Ovary (tissue), 9 donors: ENCODE data around the gene NRXN3. TPM values are rescaled to one million over a fixed set of nuclear protein-coding genes. Genes with fewer than 3 reads are reported as not detected.

Experiments
- DNase-seq, 5 donors: peaks; one replicate each; pipeline ENCODE4 v3.0.0-alpha.2; 2019 to 2020
- H3K27ac ChIP-seq, 2 donors: fragments of 200-600 bp; one replicate each; pipeline versions ENCODE4 v1.5.1 to v1.8.0; 2019 to 2022
- H3K27me3 ChIP-seq: fragments of 200-600 bp; one replicate; pipeline ENCODE4 v1.8.0; 2022
- H3K36me3 ChIP-seq: fragments of 200-600 bp; sonication (generic); one replicate; pipeline ENCODE4 v1.5.1; 2019
- H3K4me1 ChIP-seq: one replicate; pipeline ENCODE4 v1.8.1; 2013; ENCODE audit warnings: mild to moderate bottlenecking, moderate library complexity; ENCODE audit not compliant: insufficient read depth
- H3K4me3 ChIP-seq: fragments of 200-600 bp; sonication (generic); one replicate; pipeline ENCODE4 v1.5.1; 2017
- H3K9me3 ChIP-seq, 2 donors: fragments of 200-600 bp in 1 of 2; sonication (generic) in 1 of 2; one replicate each; pipeline versions ENCODE4 v1.5.1 to v1.8.1; 2013 to 2019; ENCODE audit warnings: mild to moderate bottlenecking in 1 of 2, moderate library complexity in 1 of 2
- EP300 ChIP-seq: sonication (generic); formaldehyde crosslinking; IDR thresholded peaks from one replicate; pipeline ENCODE4 v1.6.1; 2017; ENCODE audit warnings: antibody characterized with exemption
- POLR2A ChIP-seq: fragments of 450-650 bp; IDR thresholded peaks from one replicate; pipeline ENCODE4 v1.6.1; 2017; ENCODE audit warnings: antibody characterized with exemption, mild to moderate bottlenecking, moderate library complexity
- WGBS, 3 donors: extraction: QIAGEN DNeasy Blood & Tissue Kit in 1 of 3; methylation state at CpG; one replicate each; pipeline versions ENCODE4 v1.1.5 to v1.1.7; 2013 to 2017; 5-methylcytosine and 5-hydroxymethylcytosine counted together
- intact Hi-C, 4 donors: fragments of 100-400 bp; cut with DNase I; formaldehyde crosslinking; loops; one replicate each; pipeline versions ENCODE4 v1.11.0 to v1.15.1; 2022 to 2023
- polyA plus RNA-seq, 2 donors: library from polyadenylated mRNA; stranded (reverse); fragments of 200-250 nt in 1 of 2; fragments of 350-450 nt in 1 of 2; fragmentation: Illumina TruSeq in 1 of 2; extraction: RNeasy Lipid Tissue Mini Kit (QIAGEN cat#74804) in 1 of 2; gene quantifications; one replicate each; pipeline ENCODE4 v1.2.3, GENCODE V29; 2013 to 2014
- total RNA-seq, 7 donors: library from RNA; depleted of rRNA in 2 of 7; stranded (reverse); fragments of >200 nt in 2 of 7; fragmentation: NEBNext Ultra II Directional in 3 of 7; extraction: Animal tissue kit (Norgen Biotek cat#: 25700) in 3 of 7; gene quantifications; one replicate each; pipeline versions ENCODE4 v1.1.0 to v1.2.4, GENCODE V29; 2016 to 2023
- TF ChIP-seq, protein P1 (sequence below), 3 donors: fragments of 450-650 bp in 2 of 3; fragments of 200-600 bp in 1 of 3; IDR thresholded peaks; one replicate each; pipeline versions ENCODE4 v1.5.1 to v1.8.0; 2016 to 2022; ENCODE audit warnings: antibody characterized with exemption in 3 of 3, mild to moderate bottlenecking in 1 of 3
- donor health status: DM: no; HTN: no; CAD: no; lungs with moderate emphysema.
- donor health status: DM: no; HTN: no; CAD: no.
- donor health status: Bipolar disorder and iron deficiency.
- donor health status: DM: yes; HTN: yes; CAD: no.
- donor health status: DM: no; HTN: no; CAD: no.
- donor health status: DM: yes; HTN: yes; CAD: no.

The NRXN3 gene
- total and polyA plus RNA-seq, 9 donors = 0.28 to 6.2 (median 0.82) TPM

DNA sequence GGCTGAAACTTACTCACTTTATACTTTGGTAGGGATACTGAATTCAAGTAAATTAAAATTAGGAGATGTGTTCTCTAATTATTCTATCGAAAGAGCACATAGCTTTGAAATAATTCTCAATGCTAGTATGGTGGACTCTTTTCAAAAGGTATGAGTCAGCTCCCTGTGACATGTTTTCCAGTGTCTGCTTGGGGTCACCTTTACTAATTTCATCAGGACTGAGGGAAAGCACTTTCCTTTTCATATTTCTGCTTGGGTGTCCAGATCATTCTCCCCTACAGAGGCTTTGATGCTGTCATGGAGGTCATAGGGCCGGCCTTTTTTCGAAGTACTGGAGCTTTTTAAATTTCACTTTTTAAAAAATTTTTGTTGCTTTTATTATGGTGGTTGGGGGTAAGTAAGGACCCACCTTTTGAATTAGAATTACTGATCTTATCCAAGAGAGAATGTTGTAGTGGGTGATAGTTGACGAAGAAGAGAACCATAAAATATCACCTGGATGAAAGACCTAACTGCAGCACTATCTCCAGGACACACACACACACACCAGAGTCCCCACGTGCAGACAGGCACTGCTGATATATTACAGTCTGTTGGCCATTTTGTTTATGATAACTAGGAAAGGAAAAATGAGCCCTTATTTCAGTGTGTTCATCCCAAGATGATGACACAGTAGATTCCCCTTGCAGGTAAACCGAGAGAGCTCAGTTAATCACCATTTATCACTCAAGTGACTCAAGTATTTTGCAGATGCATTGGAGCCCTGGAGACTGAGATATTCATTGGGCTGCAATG is 1482.5 kb downstream of the NRXN3 start:
- H3K27ac ChIP-seq = no peak overlapping the region
- 71 to 77% (median 75%) methylated on average over 6 of the region's 6 CpGs for WGBS, 3 donors
- intact Hi-C loops = no loop called here
- no peaks in the 10 kb centered on the region for H3K4me1 ChIP-seq
- no peaks in the 10 kb centered on the region for H3K9me3 ChIP-seq
- H3K4me3 ChIP-seq = no peak overlapping the region
- H3K36me3 ChIP-seq = no peaks in the 10 kb centered on the region
- no peak for DNase-seq
- TF ChIP-seq, protein P1, sequence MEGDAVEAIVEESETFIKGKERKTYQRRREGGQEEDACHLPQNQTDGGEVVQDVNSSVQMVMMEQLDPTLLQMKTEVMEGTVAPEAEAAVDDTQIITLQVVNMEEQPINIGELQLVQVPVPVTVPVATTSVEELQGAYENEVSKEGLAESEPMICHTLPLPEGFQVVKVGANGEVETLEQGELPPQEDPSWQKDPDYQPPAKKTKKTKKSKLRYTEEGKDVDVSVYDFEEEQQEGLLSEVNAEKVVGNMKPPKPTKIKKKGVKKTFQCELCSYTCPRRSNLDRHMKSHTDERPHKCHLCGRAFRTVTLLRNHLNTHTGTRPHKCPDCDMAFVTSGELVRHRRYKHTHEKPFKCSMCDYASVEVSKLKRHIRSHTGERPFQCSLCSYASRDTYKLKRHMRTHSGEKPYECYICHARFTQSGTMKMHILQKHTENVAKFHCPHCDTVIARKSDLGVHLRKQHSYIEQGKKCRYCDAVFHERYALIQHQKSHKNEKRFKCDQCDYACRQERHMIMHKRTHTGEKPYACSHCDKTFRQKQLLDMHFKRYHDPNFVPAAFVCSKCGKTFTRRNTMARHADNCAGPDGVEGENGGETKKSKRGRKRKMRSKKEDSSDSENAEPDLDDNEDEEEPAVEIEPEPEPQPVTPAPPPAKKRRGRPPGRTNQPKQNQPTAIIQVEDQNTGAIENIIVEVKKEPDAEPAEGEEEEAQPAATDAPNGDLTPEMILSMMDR (IDR thresholded peaks at IDR 0.05) = no peak
- TF ChIP-seq POLR2A = no peak
- no peak for TF ChIP-seq EP300
- no peaks in the 10 kb centered on the region for H3K27me3 ChIP-seq

DNA sequence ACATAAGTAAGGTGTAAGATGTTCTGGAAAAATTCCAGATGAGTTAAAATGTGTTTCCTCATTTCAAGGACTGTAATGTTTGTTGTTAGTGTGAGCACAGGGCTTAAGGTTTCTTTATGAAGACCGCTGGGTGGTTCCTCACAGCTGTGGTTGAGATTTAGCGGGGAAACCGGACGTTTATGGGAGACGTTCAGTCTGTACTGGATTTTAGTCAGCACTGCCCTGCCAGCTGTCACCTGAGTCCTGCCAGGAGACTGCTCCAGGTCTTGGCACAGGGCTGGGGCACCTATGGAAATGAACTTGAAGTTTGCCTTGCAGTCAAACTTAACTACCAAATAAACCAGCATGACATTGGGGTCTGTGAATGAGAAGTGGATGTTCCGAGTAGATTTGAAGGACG is 1485.9 kb downstream of the NRXN3 start:
- intact Hi-C loops = no loop called here
- WGBS, 3 donors = 57 to 75% (median 64%) methylated on average over 7 of the region's 7 CpGs
- no peak overlapping the region for H3K4me3 ChIP-seq
- TF ChIP-seq, protein P1 (IDR thresholded peaks at IDR 0.05) = no peak
- TF ChIP-seq EP300 (no peak), POLR2A (no peak)
- no peaks in the 10 kb centered on the region for H3K4me1 ChIP-seq
- no peaks in the 10 kb centered on the region for H3K27me3 ChIP-seq
- no peak for DNase-seq
- H3K27ac ChIP-seq = no peak overlapping the region
- no peaks in the 10 kb centered on the region for H3K36me3 ChIP-seq
- no peaks in the 10 kb centered on the region for H3K9me3 ChIP-seq

DNA sequence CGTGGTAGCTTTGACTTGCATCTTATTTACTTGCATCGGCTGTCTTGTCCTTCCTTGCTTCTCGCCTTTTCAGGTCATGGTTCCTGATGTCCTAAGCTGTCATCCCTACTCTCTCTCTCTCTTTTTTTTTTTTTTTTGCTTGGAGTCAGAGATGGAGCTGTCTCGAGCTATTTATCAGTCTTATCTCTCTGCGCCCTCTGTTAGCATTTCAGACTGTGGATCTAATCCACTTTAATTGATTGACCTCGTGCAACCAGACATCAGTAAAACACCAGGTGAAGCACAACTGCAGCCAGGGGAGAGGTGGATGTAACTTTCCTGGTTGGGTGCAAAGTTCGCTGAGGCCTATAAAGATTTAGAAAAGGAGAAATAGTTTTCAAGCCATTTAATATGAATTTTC is 1486.3 kb downstream of the NRXN3 start:
- no peak for DNase-seq
- 77 to 79% (median 78%) methylated on average over 7 of the region's 7 CpGs for WGBS, 3 donors
- no peaks in the 10 kb centered on the region for H3K9me3 ChIP-seq
- TF ChIP-seq EP300 (no peak), POLR2A (no peak)
- TF ChIP-seq, protein P1 (IDR thresholded peaks at IDR 0.05) = no peak
- intact Hi-C loops = no loop called here
- H3K4me1 ChIP-seq = no peaks in the 10 kb centered on the region
- H3K27ac ChIP-seq = no peak overlapping the region
- no peaks in the 10 kb centered on the region for H3K36me3 ChIP-seq
- H3K27me3 ChIP-seq = no peaks in the 10 kb centered on the region
- no peak overlapping the region for H3K4me3 ChIP-seq

DNA sequence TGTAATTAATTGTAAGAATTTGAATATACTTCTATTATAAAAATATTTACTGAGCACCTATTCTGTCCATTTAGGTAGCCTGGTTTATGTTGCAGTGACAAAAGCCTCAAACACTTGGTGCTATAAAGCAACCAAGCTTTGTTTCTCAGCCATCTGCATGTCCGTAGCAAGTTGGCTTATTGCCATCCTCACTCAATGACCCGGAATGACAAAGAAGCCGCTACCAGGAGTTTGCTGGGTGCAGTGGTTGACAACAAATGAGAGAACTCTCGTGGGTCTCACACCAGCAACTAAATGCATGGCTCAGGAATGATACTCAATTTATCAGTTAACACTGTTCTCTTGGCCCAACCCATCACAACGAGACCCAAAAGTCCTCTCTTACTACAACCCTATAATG is 1488.0 kb downstream of the NRXN3 start:
- H3K4me1 ChIP-seq = no peaks in the 10 kb centered on the region
- no peaks in the 10 kb centered on the region for H3K36me3 ChIP-seq
- H3K27ac ChIP-seq = no peak overlapping the region
- H3K27me3 ChIP-seq = no peaks in the 10 kb centered on the region
- TF ChIP-seq, protein P1 (IDR thresholded peaks at IDR 0.05) = no peak
- TF ChIP-seq EP300 = no peak
- TF ChIP-seq POLR2A = no peak
- DNase-seq = no peak
- intact Hi-C loops = no loop called here
- no peaks in the 10 kb centered on the region for H3K9me3 ChIP-seq
- 67 to 77% (median 67%) methylated on average over 5 of the region's 5 CpGs for WGBS, 3 donors
- H3K4me3 ChIP-seq = no peak overlapping the region
